ENCODE results near the gene ATP6V1E1. TPM values are rescaled to one million over a fixed set of nuclear protein-coding genes. Genes with fewer than 3 reads are reported as not detected.

ATP6V1E1 gene
- total and polyA plus RNA-seq, 9 of the 15 experiments (the other 6 are each of a cell fraction or from before 2014, with no cell fraction given) = 122 to 249 (median 179) TPM

DNA sequence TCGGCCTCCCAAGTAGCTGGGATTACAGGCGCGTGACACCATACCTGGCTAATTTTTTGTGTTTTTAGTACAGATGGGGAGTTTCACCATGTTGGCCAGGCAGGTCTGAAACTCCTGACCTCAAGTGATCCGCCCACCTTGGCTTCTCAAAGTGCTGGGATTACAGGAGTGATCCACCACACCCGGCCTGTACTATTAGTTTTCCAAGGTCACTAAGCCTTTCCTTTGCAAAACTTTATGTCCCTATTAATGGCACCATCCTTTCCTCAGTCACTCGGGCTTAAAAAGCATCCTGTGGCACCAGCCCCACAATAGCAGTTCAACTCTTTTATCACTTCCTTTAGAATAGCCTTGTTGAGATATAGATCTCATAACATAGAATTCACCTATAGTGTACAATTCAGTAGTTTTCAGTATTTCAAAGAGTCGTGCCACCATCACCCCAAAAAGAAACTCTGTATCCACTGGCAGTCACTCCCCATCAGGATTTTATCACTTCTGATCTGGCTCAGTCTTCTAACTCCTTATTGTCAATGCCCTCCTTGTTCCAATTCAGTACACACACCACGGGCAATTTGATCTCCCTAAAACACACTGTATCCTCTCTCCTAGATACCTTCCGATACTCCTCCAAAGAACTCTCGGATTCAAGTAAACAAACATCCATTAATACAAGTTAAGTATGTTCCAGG, 9.1 kb upstream of the ATP6V1E1 start (continued):
- TF ChIP-seq, protein P1, sequence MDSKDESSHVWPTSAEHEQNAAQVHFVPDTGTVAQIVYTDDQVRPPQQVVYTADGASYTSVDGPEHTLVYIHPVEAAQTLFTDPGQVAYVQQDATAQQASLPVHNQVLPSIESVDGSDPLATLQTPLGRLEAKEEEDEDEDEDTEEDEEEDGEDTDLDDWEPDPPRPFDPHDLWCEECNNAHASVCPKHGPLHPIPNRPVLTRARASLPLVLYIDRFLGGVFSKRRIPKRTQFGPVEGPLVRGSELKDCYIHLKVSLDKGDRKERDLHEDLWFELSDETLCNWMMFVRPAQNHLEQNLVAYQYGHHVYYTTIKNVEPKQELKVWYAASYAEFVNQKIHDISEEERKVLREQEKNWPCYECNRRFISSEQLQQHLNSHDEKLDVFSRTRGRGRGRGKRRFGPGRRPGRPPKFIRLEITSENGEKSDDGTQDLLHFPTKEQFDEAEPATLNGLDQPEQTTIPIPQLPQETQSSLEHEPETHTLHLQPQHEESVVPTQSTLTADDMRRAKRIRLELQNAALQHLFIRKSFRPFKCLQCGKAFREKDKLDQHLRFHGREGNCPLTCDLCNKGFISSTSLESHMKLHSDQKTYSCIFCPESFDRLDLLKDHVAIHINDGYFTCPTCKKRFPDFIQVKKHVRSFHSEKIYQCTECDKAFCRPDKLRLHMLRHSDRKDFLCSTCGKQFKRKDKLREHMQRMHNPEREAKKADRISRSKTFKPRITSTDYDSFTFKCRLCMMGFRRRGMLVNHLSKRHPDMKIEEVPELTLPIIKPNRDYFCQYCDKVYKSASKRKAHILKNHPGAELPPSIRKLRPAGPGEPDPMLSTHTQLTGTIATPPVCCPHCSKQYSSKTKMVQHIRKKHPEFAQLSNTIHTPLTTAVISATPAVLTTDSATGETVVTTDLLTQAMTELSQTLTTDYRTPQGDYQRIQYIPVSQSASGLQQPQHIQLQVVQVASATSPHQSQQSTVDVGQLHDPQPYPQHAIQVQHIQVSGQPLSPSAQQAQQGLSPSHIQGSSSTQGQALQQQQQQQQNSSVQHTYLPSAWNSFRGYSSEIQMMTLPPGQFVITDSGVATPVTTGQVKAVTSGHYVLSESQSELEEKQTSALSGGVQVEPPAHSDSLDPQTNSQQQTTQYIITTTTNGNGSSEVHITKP (IDR thresholded peaks at IDR 0.05; ENCODE audit: partially characterized antibody) = peak; percentile 17
- TF ChIP-seq, protein P2, sequence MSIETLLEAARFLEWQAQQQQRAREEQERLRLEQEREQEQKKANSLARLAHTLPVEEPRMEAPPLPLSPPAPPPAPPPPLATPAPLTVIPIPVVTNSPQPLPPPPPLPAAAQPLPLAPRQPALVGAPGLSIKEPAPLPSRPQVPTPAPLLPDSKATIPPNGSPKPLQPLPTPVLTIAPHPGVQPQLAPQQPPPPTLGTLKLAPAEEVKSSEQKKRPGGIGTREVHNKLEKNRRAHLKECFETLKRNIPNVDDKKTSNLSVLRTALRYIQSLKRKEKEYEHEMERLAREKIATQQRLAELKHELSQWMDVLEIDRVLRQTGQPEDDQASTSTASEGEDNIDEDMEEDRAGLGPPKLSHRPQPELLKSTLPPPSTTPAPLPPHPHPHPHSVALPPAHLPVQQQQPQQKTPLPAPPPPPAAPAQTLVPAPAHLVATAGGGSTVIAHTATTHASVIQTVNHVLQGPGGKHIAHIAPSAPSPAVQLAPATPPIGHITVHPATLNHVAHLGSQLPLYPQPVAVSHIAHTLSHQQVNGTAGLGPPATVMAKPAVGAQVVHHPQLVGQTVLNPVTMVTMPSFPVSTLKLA (conservative IDR thresholded peaks at IDR 0.05) = 0 out of 4 replicates have a peak, but pooled peaks of 1 of the 2 experiments have one; percentile 8
- TF ChIP-seq SRSF1 (IDR thresholded peaks at IDR 0.05; ENCODE audit: low read depth, low read length) (no peak), ILF3 (IDR thresholded peaks at IDR 0.05; ENCODE audit: borderline replicate concordance) (peak; percentile 80; the same call in 1 of the 2 replicates), SMAD2 (IDR thresholded peaks at IDR 0.05; ENCODE audit: low read depth, low read length) (no peak), MCM7 (IDR thresholded peaks at IDR 0.05) (no peak), KAT7 (CRISPR knock-in tag; IDR thresholded peaks at IDR 0.05; ENCODE audit: borderline replicate concordance) (peak; percentile 90; the same call in 1 of the 2 replicates), CBFB (CRISPR knock-in tag; IDR thresholded peaks at IDR 0.05) (no peak), NONO (IDR thresholded peaks at IDR 0.05; ENCODE audit: low read depth in 2 of 2, low read length in 1 of 2) (peak in 1 of 2 experiments; percentile 14; a peak in 1 of 4 replicates), ZC3H8 (IDR thresholded peaks at IDR 0.05) (no peak), YBX1 (IDR thresholded peaks at IDR 0.05) (no peak), ZNF280B (CRISPR knock-in tag; IDR thresholded peaks at IDR 0.05) (no peak), ZNF197 (CRISPR knock-in tag; IDR thresholded peaks at IDR 0.05; ENCODE audit: low read depth) (peak; percentile 23; the same call in 1 of the 2 replicates), ATF4 (CRISPR knock-in tag; IDR thresholded peaks at IDR 0.05) (peak; percentile 47; the same call in 1 of the 2 replicates), MCM2 (IDR thresholded peaks at IDR 0.05; ENCODE audit: low read depth) (no peak), PML (IDR thresholded peaks at IDR 0.05; ENCODE audit: low read length) (no peak), ERF (CRISPR knock-in tag; IDR thresholded peaks at IDR 0.05) (0 out of 2 replicates have a peak, but pooled peaks have one; percentile 69)
- TF ChIP-seq, protein P3, sequence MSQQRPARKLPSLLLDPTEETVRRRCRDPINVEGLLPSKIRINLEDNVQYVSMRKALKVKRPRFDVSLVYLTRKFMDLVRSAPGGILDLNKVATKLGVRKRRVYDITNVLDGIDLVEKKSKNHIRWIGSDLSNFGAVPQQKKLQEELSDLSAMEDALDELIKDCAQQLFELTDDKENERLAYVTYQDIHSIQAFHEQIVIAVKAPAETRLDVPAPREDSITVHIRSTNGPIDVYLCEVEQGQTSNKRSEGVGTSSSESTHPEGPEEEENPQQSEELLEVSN (IDR thresholded peaks at IDR 0.05; ENCODE audit: borderline replicate concordance in 1 of 2, extremely low read depth in 1 of 2, insufficient read depth in 1 of 2, insufficient read length in 1 of 2, low read depth in 1 of 2, low read length in 1 of 2, poor library complexity in 1 of 2, severe bottlenecking in 1 of 2) = no peak
